ENCODE measurements around the gene KLRC1.
A peak's percentile ranks its signal among the peaks of the same experiment; 100 is the strongest.
"Not testable (repeated sequence)": the region's sequence is repeated elsewhere in the genome, so short reads cannot be mapped to it uniquely, and the experiment has no call there.

KLRC1 gene

DNA sequence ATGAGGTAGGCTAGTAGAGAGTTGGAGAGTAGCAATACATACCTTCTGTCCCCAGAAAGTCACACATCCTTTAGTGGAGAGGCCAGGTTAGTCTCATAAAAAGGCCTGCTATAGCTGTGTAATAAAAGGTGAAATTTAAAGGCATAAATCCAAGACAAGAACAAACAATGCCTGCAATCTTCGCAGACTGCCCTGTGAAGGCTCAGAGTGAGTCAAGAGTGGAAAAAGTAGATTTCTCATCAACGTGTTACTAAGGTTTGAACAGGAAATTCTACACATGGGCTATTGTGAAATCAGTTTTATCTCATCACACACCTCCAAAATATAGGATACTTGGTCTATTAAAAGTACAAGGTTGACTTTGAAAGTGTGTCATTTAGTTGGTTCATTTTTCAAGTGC is at the start of gene KLRC1:
TSS of gene KLRC1 (minus strand) at position 222 of the 400 bp plus-strand sequence. CDS start 2,221 bp downstream, outside the sequence.
- DNase-seq = no peak

DNA sequence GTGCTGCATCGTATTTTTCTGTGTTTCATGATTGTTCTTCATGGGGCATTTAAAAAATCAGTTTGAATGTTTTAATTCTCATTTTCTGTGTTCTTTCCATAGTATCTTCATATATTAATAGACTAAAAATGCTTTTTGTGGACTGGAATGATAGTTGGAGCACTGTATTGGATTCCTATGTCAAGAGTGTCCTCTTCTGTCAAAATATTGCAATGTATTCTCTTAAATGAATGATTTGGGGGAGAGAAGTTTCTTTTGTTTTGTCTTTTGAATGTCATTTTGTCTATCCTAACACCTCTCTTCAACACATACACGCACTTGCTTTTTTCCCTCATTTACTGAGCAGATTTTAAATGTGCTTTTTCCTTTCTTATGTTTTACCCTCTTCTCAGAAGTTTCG is 47.9 kb upstream of the KLRC1 start:
- DNase-seq = no peak

DNA sequence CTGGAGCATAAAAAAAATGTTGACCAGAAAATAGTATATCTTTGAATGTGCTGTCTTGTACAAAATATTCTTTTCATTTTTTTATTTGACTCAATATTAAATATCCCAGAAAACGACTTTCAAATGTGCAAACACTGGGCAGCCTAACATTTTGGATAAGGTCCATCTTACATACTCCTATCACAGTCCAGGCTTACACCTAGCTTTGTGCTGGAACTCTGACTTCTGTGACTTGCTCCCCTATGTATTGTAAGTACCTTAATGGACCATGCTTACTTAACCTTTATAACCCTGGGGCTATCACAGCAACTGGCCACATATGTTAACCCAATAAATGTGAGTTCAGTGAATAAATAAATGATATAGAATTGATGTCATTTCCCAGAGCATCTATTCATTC is 44.9 kb upstream of the KLRC1 start:
- no peak for DNase-seq

DNA sequence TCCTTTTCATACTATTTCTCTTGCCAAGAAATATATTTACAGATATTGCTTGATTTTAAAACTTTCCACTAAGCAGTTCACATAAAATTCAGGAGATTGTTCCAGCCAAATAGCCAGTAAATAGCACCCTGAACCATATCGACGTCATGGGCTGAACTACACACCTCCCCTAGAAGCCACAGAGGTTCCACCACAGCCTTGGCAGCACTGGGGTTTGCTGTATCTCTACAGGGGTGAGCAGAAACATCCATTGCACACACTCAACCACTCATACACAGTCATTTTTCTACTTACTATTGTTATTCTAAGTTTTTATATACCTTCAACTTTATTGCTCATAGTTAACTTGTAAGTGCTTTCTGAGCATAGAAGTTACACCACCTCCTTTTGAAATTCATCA is 44.4 kb upstream of the KLRC1 start:
- no peak for DNase-seq

DNA sequence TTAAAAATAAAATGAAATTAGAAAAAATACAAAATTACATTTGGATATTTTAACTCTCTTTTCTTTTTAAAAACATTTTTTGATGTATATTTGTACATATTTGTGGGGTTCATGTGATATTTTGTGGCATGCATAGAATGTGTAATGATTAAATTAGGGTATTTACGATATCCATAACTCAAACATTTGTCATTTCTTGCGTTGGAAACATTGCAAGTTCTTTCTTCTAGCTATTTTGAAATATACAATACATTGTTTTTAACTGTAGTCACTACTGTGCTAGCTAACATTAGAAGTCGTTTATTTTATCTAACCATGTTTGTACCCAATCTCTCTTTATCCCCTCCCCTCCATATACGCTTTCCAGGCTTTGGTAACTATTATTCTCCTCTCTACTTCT is 38.6 kb upstream of the KLRC1 start:
- DNase-seq = no peak

DNA sequence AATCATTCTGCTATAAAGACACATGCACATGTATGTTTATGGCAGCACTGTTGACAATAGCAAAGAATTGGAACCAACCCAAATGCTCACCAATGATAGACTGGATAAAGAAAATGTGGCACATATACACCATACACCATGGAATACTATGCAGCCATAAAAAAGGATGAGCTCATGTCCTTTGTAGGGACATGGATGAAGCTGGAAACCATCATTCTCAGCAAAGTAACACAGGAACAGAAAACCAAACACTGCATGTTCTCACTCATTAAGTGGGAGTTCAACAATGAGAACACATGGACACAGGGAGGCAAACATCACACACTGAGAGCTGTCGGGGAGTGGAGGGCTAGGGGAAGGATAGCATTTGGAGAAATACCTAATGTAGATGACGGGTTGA is 34.2 kb upstream of the KLRC1 start:
- DNase-seq = not testable (repeated sequence)

DNA sequence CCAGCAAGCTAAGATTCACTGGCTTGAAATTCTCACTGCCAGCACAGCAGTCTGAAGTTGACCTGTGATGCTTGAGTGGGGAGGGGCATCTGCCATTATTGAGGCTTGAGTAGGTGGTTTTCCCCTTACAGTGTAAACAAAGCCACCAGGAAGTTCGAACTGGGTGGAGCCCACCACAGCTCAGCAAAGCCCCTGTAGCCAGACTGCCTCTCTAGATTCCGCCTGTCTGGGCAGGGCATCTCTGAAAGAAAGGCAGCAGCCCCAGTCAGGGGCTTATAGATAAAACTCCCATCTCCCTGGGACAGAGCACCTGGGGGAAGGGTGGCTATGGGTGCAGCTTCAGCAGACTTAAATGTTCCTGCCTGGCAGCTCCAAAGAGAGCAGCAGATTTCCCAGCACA is 28.7 kb upstream of the KLRC1 start:
- DNase-seq = not testable (repeated sequence)

DNA sequence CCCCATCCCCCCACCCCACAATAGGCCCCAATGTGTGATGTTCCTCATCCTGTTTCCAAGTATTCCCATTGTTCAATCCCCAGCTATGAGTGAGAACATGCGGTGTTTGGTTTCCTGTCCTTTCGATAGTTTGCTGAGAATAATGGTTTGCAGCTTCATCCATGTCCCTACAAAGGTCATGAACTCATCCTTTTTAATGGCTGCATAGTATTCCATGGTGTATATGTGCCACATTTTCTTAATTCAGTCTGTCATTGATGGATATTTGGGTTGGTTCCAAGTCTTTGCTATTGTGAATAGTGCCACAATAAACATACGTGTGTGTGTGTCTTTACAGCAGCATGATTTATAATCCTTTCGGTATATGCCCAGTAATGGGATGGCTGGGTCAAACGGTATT is 19.6 kb upstream of the KLRC1 start:
- DNase-seq = not testable (repeated sequence)

DNA sequence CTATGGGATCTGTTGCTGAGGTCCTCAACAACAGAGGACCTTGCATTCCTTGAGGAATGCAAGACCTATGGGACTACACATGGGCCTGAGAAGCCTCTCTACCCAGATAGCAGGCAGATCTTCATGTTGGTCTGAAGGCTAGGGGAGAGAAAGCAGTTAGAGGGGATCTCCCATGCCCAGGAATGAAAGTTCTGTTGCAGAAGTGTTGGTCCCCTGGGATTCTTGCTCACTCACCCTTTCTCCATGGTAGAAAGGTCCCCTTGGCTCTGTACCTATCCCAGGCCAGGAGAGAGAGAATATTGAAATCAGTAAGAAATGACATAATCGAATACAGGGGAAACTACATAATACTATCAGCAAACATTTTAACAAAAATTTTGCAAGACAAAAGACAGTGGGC is 16.5 kb upstream of the KLRC1 start:
- no peak for DNase-seq

DNA sequence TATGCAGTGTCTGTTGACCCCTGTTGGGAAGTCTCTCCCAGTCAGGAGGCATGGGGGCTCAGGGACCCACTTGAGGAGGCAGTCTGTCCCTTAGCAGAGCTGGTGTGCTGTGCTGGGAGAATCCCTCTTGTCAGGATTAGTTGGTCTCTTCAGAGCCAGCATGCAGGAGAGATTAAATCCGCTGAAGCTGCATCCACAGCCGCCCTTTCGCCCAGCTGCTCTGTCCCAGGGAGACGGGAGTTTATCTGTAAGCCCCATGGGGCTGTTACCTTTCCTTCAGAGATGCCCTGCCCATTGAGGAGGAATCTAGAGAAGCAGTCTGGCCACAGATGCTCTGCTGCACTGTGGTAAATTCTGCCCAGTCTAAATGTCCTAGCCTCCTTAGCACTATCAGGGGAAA is 13.1 kb upstream of the KLRC1 start:
- no peak for DNase-seq

DNA sequence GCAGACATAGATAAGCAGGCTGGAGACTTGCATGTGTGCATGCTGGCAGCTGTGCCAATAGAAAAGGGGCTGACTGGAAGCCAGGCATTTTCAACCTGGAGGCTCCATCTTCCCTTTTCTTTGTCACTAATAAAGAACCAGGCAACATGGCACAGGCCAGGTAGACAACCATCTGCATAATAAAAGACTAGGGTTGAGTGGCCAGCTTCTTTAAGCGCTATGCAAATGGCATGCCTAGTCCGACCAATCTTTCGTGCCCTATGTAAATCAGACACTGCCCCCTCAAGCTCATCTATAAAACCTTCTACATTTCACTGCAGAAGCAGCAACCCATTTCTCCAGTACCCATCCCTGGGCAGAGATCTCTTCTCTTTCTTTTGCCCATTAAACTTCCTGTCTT is 4.6 kb upstream of the KLRC1 start:
- DNase-seq = no peak

DNA sequence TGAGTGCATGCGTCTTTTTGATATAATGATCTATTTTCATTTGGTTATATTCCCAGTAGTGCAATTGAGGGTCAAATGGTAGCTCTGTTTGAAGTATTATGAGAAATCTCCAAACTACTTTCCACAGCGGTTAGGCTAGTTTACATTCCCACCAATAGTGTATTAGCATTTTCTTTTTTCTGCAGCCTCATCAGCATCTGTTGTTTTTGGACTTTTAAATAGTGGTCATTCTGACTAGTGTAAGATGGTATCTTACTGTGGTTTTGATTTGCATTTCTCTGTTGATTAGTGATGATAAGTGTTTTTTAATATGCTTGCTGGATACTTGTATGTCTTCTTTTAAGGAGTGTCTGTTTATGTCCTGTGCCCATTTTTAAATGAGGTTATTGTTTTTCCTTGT is 3.7 kb upstream of the KLRC1 start:
- no peak for DNase-seq

DNA sequence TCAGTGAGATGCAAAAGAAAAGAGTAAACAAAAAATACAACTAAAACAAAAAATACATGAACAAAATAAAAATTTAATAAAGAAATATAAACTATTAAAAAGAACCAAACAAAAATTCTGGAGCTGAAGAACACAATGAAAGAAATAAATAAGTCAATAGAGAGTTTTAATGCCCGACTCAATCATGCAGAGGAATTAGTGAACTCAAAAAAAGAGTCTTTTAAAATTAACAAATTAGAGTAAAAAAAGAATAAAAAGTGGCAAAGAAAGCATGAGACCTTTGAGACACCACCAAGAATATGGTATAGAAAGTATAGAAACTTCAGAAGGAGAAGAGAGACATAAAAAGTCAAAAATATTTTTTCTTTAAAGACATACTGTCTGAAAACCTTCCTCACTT is 2.6 kb upstream of the KLRC1 start:
- no peak for DNase-seq

DNA sequence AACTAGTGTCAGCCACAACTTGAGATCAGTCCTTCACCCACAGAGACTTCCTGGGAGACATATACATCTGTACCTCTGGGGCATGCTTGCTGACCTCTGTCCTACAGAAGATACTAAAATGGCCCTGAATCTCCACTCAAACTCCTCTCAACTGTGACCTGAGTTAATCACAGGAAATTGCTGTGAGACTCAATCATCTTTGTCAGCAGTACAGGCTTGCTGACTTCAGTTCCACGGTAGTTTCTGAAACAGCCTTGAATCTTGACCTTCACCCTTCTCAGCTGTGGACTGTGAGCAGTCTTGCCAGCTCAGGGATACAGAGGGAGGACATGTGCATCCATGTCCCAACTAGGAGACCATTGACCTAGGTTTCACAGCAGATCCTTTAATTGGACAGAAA is 1.4 kb upstream of the KLRC1 start:
- DNase-seq = no peak

DNA sequence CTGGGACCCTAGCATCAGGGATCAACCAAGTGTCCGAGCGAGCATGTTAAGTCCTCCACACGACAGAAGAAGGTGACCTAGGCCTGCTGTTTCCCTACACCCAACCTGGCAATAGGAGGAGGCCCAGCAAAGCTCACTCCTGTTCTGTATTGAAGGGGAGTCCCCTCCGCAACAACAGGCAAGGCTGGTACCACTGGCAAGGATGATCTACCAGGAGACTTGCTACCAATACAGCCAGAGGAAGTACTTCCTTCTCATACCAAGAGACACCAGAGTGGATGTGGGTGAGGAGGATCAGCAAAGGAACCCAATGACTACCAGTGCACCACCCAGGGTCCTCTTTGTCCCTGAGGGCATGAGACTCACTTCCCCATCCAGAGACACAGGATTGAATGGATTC is 4.9 kb downstream of the KLRC1 start:
- no peak for DNase-seq

DNA sequence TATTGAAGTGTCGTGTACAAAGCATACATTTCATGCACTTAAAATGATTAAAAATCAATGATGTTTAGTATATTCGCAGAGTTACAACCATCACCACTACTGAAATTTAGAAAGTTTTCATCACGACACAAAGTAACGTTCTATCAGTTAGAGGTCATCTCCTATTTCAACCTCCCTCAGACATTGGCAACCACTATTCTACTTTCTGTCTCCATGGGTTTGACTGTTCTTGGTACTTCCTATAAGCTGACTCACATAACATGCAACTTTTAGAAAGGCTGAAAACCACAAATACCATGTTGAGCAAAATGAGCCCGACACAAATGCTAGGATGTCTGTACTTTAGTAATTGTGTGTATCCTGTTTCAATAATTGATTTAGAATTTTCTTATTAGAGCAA is 7.1 kb downstream of the KLRC1 start:
- not testable (repeated sequence) for DNase-seq

DNA sequence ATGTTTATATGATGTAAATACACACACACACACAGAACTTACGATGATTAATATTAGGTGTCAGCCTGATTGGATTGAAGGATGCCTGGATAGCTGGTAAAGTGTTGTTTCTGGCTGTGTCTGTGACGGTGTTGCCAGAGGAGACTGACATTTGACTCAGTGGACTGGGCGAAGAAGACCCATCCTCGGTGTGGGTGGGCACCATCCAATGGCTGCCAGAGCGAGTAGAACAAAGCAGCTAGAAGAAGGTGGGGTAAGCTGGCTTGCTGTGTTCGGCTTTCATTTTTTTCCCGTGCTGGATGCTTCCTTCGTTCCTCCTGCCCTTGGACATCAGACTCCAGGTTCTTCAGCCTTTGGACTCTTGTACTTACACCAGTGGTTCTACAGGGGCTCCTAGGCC is 12.0 kb downstream of the KLRC1 start:
- not testable (repeated sequence) for DNase-seq

DNA sequence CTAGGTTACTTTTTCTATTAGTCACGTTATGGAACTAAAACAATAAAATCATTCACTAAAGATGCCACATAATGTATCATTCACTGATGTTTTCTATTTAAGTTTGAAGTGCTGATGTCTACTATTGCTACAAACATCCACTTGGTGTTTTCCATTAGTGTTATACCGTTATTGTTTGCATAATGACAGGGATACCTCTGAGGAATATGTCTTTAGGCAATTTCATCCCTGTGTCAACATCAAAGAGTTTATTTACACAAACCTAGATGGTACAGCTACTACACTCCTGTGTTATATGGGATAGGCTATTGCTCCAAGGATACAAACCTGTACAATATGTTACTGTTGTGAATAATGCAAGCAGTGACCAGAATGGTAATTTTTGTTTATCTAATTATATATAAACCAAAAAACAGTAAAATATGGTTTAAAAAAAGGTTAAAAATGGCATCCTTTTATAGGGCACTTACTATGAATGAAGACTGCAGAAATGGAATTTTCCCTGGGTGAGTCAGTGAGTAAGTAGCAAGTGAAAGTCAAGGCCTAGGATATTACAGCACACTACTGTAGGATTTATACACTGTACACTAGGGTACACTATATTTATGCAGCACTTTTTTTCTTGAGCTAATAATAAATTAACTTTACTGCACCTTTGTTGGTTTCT is 13.4 kb downstream of the KLRC1 start:
- peak in 1 of 2 experiments; percentile 9 for DNase-seq

DNA sequence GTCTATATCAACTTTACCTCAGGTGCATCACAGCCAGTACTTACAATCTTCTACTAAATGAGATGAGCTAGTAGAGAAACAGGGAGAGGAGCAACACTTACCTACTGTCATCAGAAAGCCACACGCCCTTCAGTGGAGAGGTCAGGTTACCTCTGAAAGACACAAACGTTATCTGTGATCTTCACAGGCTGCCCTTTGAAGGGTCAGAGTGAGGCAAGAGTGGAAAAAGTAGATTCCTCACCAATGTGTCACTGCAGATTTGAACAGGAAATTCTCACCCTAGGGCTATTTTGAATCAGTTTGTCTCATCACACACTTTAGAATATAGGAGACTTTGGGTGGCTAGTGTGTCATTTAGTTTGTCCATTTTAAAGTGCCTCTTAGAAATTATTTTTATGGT is 15.6 kb downstream of the KLRC1 start:
- DNase-seq = not testable (repeated sequence)

DNA sequence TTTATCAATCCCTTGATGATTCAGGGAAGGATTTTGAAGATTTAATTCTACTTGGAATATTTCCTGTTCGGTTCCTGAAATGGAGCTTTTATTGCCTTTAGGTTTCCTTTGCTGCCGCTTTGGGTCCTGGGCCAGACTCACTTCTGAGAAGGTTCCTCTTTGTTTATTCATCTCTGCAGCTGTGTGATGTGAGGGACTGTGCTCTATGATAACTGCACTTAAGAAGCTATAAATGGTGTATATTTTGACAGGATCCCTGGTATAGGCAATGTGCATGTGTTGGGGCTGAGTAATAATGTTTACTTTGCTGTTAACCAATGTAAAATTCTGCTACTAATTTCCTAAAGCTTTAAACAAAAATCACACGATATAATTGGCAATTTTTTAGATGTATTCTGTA is 17.4 kb downstream of the KLRC1 start, which contains the start of gene KLRC2:
TSS of gene KLRC2 (minus strand) at position 195 of the 400 bp plus-strand sequence. CDS start at position 171, 24 bp downstream.
- DNase-seq = not testable (repeated sequence)

DNA sequence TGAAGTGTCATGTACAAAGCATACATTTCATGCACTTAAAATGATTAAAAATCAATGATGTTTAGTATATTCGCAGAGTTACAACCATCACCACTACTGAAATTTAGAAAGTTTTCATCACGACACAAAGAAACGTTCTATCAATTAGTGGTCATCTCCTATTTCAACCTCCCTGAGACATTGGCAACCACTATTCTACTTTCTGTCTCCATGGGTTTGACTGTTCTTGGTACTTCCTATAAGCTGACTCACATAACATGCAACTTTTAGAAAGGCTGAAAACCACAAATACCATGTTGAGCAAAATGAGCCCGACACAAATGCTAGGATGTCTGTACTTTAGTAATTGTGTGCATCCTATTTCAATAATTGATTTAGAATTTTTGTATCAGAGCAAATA is 22.6 kb downstream of the KLRC1 start:
- not testable (repeated sequence) for DNase-seq

DNA sequence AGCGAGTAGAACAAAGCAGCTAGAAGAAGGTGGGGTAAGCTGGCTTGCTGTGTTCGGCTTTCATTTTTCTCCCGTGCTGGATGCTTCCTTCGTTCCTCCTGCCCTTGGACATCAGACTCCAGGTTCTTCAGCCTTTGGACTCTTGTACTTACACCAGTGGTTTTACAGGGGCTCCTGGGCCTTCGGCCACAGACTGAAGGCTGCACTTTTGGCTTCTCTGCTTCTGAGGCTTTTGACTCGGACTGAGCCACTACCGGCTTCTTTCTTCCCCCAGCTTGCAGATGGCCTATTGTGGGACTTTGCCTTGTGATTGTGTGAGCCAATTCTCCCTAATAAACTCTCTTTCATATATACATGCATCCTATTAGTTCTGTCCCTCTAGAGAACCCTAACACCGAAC is 27.2 kb downstream of the KLRC1 start:
- DNase-seq = not testable (repeated sequence)

DNA sequence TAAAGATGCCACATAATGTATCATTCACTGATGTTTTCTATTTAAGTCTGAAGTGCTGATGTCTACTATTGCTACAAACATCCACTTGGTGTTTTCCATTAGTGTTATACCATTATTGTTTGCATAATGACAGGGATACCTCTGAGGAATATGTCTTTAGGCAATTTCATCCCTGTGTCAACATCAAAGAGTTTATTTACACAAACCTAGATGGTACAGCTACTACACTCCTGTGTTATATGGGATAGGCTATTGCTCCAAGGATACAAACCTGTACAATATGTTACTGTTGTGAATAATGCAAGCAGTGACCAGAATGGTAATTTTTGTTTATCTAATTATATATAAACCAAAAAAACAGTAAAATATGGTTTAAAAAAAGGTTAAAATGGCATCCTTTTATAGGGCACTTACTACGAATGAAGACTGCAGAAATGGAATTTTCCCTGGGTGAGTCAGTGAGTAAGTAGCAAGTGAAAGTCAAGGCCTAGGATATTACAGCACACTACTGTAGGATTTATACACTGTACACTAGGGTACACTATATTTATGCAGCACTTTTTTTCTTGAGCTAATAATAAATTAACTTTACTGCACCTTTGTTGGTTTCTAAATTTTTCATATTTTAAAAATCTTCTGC is 28.8 kb downstream of the KLRC1 start:
- DNase-seq = not testable (repeated sequence)

DNA sequence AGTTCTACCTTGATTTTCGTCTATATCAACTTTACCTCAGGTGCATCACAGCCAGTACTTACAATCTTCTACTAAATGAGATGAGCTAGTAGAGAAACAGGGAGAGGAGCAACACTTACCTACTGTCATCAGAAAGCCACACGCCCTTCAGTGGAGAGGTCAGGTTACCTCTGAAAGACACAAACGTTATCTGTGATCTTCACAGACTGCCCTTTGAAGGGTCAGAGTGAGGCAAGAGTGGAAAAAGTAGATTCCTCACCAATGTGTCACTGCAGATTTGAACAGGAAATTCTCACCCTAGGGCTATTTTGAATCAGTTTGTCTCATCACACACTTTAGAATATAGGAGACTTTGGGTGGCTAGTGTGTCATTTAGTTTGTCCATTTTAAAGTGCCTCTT is 31.0 kb downstream of the KLRC1 start:
- DNase-seq = not testable (repeated sequence)

DNA sequence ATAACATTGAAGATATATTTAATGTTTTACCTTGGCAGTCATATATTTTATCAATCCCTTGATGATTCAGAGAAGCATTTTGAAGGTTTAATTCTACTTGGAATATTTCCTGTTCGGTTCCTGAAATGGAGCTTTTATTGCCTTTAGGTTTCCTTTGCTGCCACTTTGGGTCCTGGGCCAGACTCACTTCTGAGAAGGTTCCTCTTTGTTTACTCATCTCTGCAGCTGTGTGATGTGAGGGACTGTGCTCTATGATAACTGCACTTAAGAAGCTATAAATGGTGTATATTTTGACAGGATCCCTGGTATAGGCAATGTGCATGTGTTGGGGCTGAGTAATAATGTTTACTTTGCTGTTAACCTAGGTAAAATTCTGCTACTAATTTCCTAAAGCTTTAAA is 32.8 kb downstream of the KLRC1 start, which contains the start of gene KLRC3:
TSS of gene KLRC3 (minus strand) at position 262 of the 400 bp plus-strand sequence. CDS start at position 217, 45 bp downstream.
- DNase-seq = not testable (repeated sequence)

All from NCI-H1930 (cell line).